Stimulated activated CD4-positive, alpha-beta T cell treated with anti-CD3 and anti-CD28 coated beads, TNF-alpha, amount 100 ng/mL, for 1 hour (primary cell): ENCODE data around the gene NCAPD2.
"Not testable (repeated sequence)": the region's sequence is repeated elsewhere in the genome, so short reads cannot be mapped to it uniquely, and the experiment has no call there.

Experiments
- DNase-seq, 3 donors: peaks; one replicate each; pipeline ENCODE4 v3.0.0-alpha.2; 2020; ENCODE audit warnings: low read depth in 3 of 3, low spot score in 1 of 3

Gene NCAPD2

DNA sequence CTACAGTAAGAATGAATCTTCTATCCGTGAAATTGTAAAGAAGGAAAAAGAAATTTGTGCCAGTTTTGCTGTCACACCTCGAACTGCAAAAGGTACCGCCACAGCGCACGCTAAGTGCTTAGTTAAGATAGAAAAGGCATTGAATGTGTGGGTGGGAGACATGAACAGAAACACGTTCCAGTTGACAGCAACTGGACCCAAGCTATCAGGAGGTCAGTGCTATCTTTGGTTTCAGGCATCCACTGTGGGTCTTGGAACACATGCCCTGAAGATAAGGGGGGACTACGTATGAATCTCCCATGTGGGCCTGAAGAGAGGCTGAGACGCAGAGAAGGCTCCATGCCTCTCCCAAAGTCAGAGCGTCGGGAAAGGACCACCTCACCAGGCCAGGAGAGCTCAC, 52.1 kb downstream of the NCAPD2 start:
- DNase-seq = no peak

DNA sequence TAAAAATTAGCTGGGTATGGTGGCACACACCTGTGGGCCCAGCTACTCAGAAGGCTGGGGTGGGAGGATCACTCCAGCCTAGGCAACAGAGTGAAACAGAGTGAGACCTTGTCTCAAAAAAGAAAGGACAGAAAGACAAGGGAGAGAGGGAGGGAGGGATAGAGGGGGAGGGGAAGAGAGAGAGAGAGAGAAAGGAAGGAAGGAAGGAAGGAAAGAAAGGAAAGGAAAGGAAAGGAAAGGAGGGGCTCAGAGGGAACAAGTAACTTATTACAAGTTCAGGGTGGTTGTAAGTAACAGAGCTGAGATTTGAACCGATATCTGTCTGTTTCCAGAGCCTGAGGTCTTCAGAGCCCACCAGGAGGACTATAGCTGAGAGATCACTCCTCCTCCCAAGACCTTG, 53.7 kb downstream of the NCAPD2 start:
- no peak for DNase-seq

DNA sequence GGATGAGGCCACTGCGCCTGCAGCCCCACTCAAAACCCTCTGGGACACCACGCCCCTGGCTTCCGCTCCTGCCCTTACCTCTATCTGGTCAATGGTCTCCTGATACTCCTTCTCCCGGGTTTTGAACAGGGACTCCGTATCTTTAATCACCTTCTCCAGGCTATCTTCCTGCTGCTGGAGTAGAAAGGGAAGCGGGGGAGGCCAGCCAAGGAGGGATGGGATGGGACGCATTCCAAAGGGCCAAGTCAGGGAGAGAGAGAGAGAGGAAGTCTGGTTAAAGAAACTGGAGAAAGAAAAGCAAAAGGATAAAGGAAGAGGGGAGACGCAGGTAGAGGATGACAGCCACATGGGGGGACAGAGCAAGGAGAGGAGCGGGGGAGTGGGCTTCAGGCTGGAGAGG, 54.1 kb downstream of the NCAPD2 start:
- DNase-seq = no peak

DNA sequence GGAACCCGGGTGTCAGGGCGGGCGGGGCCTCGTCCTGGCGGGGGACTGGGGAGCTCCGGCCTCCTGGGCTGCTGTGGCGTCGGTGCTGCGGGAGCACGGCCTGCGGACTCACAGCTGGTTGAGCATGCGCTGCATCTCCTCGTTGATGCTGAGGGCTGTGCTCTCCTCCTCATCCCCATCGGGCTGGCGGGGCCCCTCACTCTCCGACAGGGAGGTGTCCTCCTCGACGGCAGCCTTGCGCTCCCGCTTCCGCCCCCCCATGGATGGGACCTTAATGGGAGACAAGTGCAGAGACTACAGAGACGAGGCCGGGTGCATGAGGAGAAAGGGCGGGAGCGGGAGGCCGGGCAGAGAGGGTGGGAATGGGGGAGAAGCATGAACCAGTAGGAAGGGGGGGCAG, 54.7 kb downstream of the NCAPD2 start:
- no peak for DNase-seq

DNA sequence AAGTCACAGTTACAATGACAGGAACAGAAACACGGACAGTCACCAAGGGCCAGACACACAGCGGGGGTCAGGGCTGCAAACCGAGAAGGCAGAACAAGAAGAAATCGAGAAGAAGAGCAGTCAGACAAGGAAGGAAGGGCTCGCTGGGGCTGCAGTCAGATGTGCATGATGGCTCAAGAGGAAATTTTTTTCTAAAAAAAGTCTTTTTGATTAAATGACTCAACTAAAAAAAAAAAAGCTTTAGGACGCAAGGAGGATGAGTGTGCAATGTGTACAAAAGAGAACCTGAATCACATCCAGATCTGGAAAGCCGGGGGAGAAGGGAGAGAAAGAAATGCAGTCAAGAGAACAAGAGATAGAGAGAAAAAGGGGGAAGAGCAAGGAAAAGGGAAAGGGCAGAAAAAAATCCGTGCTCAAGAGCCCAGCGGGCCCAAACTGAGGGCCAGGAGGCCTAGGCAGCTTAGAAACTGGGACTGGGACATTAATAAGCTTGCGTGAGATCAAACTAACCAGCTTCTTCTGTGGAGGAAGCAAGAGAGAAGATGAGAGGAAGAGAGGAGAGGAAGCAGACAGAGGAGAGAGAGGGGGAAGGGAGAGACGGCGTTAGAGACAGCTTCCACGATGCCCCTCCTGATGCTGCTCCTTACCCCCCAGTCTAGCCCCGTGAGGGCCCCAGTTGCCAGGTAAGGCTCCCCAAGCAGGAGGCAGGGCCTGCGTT, 55.2 kb downstream of the NCAPD2 start:
- no peak for DNase-seq

DNA sequence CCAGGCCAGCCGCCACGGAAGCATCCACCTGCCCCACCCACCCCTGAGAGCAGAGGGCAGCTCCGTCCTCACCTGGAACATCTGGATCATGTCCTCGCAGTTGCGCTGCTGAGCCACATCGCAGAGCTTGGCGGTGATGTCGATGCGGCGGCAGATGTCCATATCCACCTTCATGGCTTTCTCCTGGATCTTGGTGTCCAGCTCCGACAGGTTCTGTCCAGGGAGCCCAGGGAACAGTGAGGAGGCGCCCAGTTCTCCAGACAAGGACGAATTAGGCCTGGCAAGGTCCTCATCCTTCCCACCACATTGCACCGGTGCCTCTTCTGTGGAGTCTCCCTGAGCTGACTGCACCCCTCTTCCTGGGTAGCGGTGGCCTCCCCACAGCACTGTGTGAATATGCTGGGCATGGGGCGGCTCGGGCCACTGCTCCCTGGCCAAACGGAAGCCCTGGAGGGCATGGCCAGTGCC, 55.8 kb downstream of the NCAPD2 start:
- DNase-seq = no peak

DNA sequence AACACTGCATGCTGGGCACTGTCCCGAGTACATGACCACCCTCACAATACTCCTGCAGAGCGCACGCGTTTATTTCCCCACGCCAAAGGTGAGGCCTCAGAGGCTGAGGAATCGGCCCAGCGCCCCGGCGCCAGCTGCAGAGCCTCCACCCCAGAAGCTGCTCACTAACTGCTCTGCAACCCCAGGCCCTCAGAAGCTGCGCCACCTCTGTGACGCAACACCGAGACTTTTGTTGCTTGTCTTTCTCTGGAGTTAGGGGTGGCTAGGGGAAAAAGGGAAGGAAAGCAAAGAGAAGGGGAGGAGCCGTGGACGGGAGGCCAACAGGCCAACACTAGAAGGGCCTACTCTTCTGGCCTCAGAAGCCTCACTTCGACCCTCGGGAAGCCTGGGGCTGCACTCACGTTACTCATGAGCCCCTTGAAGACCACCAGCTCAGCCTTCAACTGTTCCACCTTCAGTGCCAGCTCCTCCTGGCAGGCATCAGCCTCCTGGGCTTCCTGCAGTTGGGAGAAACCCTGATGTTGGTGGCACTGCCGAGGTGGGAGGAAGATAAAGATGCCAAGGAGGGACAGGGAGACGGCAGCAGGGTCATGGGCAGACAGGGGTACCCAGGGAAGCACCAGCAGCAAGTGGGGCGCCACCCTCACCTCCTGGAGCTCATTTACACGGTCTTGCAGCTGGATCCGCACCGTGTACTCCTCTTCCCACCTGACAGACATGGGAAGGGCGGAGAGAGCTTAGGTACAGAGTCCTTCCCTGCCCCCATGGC, 56.6 kb downstream of the NCAPD2 start:
- DNase-seq = no peak

DNA sequence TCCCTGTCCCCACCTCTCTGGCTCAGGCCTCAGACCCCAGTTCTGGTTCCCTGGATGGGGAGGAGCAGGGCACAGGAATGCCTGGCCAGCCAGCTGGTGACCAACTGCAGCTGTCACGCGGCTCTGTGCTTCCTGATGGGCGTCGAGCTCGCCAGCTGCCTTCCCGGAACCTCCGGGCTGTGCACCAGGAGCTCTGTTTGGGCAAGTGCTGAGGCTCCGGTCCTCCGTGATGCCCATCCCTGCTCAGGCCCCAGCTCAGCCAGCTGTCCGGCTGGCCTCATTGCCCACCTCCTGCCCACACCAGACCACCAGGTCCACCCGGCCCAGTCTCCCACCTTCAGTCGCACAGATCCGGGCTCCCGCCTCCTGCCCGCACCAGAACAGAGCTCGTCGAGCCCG, 57.2 kb downstream of the NCAPD2 start:
- no peak for DNase-seq

DNA sequence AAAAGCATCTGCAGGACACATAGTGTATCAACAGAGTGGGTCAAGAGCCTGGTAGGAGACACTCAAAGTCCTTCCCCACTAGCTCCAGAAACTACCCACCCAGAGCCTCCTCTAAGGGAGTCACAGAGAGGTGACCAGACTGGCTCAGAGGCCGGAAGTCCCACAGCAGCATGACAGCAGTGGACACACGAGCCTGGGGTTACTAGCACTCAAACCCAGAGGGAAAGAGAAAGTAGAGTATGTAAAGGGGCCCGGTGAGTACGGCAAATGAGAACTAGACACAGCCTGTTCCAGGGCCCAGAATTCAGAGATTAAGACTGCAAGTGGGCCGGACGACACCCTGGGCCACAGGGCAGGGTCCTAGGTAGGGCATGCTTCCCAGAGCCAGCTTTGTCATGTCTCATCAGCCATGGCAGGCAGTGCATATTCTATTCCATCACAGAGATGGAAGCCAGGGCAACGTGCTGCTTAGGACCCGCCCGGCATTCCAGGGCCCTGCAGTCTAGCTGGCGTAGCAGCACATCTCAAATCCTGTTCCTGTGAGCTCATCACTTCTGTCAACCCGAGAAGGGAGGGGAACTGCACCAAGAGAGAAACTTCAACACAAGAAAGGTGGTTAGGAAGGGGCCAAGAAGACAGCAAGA, 57.7 kb downstream of the NCAPD2 start:
- DNase-seq = no peak

DNA sequence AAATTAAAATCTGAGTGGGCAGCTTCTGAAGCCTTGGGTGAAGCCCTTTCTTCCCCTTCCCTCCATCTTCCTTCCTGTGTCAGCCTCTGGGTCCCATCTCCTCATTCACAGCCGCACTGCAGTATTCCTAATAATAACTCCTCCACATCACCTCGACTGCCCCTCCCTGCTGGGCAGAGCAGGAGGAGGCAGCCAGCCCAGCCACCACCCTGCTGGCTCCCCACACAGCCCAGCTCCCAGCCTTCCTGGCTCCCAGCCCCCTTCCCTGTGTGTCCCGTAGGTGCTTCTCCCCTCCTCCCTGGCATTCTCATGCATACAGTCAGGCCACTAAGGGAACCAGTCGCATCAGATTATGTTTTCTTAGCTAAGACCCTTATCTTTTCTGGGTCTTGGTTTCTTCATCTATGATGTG, 58.2 kb downstream of the NCAPD2 start:
- no peak for DNase-seq

DNA sequence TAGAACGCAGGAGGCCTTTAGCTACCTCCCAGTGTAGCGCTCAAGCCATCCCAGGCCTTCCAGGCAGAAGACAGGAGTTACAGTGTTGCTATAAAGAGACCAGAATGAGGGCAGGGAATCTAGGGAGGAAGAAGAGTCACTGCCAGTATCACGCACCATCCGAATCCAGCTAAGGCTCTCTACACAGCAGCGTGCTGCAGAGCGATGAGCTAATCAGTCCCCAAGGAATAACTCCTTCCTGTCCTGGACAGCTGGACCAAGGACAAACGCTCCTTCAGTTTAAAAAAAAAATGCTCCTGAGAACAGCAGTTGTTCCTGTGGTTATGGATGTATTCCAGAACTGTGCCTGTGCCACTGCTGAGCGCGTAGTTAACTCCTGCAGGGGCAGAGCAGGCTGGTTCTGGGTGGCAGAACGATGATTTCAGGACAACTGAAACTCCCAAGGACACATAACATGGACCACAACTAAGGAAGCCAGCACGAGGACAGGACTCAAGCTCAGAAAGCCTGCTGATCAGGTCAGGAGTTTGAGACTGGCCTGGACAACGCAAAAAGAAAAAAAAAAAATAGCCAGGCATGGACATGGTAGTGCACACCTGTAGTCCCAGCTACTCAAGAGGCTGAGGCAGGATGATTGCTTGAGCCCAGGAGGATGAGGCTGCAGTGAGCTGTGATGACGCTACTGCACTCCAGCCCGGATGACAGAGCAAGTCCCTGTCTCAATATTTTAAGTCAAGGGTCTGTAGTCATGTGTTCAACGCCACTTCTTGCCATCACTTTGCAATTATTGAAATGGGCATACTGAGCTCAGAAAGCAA, 59.4 kb downstream of the NCAPD2 start:
- DNase-seq = no peak

DNA sequence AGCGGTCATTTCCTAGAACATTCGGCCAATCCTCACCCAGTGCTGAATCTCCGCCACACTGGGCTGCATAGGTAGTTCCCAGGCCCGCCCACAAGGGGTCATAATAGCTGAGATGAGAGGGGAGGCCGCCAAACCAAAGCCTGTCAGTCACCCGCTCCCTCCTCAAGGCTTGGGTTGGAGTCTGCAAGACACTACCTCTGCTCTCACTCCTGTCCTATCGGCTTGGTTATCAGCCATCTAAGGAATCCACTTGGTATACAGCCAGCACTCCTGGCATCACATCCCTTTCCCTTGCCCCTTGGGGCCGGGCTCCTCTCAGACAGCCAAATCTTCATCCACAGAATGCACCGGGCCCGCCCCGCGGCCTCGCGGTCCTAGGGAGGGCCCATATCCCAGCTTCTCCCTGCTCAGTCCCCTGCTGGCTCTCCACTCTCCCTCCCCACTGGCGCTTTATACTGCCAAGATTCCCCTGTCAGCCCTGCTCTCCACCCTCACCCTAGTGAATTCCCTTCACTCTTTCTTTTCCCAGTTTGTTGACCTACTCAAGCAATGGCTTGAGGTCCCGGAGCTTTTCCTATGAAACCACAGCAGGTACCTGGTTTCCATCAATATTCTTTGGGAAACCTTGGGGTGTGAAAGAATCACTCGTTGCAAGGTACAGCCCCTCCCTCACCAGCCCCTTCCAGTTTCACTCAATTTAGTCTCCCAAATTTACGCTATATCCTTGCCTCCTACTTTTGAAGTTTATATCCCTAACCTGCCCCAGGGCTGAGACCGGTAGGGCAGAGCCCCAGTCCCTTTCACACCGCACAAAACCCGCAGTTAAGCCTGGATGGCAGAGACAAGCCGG, 60.5 kb downstream of the NCAPD2 start:
- DNase-seq = peak in 1 of 3 donors; percentile 60

DNA sequence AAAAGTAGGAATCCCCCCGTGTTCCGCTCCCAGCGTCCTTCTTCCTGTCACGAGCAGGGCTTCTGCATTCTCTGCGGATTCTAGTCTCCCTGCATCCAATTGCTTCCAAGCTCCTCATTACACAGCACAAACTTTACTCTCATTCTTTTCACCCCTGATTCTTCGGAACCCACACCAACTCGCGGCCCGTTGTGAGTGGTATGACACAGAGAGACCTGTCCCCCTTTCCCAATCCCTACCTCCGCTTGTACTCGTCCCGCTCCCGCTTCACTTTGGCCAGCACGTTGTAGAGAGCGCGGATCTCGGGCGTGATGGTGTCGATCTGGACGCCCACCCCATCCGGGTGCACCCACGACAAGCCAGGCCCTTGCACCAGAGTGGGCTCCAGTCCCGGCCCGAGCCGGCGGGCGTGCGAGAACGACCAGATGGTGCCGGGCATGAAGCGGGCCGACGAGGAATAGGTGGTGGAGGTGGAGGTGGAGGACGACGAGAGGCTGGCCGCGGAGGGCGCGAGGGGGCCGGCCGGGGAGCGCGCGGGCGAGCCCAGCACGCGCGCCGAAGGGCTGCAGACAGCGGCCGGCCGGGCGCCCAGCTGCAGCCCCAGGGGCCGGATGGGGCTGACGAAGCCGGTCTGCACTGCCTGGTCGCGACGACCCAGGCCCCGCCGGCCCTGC, 61.3 kb downstream of the NCAPD2 start:
- DNase-seq = no peak

DNA sequence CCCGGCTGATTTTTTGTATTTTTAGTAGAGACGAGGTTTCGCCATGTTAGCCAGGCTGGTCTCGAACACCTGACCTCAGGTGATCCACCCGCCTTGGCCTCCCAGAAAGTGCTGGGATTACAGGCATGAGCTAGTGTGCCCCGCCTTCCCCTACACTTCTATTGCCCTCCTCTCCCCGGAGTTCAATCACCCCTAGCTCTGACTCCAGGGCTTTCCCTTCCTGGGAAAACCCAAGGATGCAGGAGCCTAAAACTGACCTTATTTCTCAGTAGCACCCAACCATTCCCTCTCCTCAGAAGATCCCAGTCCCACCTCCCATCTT, 62.6 kb downstream of the NCAPD2 start:
- DNase-seq = not testable (repeated sequence)

DNA sequence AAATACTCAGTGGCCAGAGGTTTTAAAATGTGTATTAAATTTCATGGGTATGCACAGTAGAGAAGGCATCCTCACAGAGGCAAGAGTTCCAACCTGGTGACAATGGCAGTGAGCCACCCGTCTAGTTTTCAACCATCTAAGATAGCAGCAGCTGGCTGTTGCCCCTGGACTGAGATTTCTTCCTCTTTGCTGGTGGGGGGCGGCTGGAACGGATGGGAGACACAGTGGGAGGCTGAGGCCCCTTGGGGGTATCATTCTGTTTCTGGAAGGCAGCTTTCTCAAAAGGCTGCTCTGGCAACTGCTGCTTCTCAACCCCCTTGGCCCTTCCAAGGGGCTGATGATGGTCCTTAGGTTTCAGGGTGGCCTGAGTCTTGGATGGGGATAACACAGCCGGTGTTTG, 63.0 kb downstream of the NCAPD2 start:
- DNase-seq = no peak

DNA sequence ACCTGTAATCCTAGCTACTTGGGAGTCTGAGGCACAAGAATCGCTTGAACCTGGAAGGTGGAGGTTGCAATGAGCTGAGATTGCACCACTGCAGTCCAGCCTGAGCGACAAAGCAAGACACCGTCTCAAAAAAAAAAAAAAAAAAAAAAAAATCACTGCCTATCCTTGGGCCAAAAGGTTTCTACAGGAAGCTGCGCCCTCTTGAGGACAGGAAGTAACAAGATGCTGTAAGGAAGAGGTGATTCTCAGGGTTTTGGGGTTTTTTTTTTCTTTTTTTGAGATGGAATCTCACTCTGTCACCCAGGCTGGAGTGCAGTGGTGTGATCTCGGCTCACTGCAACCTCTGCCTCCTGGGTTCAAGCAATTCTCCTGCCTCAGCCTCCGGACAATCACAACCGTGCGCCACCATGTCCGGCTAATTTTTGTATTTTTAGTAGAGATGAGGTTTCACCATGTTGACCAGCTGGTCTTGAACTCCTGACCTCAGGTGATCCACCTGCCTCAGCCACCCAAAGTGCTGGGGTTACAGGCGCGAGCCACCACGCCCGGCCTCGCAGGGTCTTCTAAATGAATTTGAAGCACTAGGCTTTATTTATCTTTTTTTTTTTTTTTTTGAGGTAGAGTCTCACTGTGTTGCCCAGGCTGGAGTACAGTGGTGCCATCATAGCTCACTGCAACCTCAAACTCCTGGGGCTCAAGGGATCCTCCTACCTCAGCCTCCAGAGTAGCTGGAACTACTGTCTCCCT, 64.3 kb downstream of the NCAPD2 start:
- not testable (repeated sequence) for DNase-seq

DNA sequence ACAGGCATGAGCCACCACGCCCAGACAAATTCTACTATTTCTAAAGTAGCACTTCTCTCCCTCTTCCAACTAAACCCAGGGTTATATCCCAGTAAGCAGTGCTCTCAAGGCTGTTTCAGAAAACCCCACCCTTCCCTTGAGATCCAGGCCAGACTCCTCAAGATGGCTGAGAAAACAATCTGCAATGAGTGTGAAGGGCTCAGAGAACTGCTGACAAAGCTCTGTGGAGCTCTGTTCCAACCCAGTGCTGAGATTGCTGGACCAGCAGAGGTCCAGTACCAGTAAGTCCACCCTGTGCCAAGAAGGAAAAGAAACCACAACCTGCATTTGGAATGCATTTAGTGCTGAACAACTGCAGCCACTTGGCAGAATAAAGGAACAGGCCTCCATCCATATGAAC, 65.6 kb downstream of the NCAPD2 start:
- no peak for DNase-seq

DNA sequence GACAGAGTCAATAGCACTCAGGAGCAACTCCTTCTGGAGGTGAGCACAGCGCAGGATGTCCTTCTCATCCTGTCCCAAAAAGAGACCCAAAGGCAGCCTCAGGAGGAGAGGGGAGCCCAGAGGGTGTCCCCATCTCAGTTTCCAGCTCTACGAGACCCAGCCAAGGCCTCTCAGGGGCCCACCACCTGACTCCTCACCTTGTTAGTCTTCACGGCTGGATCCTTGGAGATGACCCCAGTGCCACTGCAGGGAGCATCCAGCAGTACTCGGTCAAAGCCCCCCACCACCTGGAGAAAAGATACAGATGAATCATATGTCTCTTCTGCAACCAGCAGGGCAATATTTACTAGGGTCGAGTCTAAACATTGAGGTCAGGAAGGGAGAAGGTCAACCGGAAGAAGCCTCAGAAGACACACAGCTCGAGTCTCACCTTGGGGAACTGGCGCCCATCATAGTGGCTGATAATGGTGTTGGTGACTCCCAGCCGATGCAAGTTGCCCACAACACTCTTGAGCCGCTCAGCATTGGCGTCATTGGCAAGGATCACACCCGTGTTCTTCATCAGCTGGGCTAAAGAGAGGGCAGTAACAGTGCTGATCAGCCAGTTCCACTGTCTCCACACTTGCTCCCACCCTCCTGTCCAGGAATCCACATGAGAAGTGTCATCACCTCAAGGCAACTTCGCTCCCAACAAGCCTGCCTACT, 66.8 kb downstream of the NCAPD2 start:
- DNase-seq = no peak

DNA sequence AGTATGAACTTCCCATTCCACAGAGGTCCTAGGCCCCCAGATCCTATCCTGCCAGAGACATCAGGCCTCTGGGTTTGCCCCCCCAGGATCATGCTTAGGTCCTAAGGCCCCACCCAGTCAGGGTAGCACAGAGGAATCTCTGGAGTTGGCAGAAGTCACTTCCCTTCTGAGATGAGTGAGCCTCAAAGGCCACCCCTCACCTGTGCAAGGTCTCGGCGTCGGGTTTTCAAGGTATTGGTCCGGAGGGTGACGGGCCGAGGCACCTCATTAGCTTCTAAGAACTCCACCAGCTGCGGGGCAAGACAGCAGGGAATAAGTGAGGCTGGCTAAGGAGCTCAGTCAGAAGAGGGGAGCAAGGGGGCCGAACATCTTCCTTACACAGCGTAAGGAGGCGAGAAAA, 69.0 kb downstream of the NCAPD2 start:
- DNase-seq = no peak
